GM12878 (cell line): ENCODE results near the gene RRN3. TPM values are rescaled to one million over a fixed set of nuclear protein-coding genes. Genes with fewer than 3 reads are reported as not detected.

Experiments used
- ATAC-seq: fragments of 200-7000 bp; cut with Tn5 transposase; 3 replicates; pipeline ENCODE4 v1.9.1; 2020; ENCODE audit warnings: mild to moderate bottlenecking, moderate library complexity
- BruUV-seq: library from RNA; stranded (reverse); fragments of 400-500 nt; replicated peaks from 2 replicates; lab custom pipeline; 2021; lab: Mats Ljungman, UMichigan
- CTCF ChIA-PET: fragments of 300-600 bp; sonication (Branson Sonifier 250); formaldehyde crosslinking; extraction: SDS; loops from one replicate; lab custom pipeline; 2021; ENCODE audit warnings: inconsistent platforms; lab: Yijun Ruan, JAX
- POLR2A ChIA-PET: fragments of 350-600 bp; formaldehyde crosslinking; extraction: SDS; loops from one replicate; lab custom pipeline; 2021; ENCODE audit warnings: inconsistent platforms; lab: Charles Lee
- RAD21 ChIA-PET: fragments of 300-600 bp; sonication (Branson Sonifier 250); formaldehyde crosslinking; loops from one replicate; lab custom pipeline; 2023; ENCODE audit warnings: antibody characterized with exemption; ENCODE audit not compliant: unreplicated experiment; lab: Charles Lee
- SMC1A ChIA-PET: fragments of 300-600 bp; sonication (Branson Sonifier 250); formaldehyde crosslinking; loops from one replicate; lab custom pipeline; 2023; ENCODE audit not compliant: unreplicated experiment, uncharacterized antibody; lab: Charles Lee
- DNase-seq: peaks from one replicate; pipeline ENCODE4 v3.0.0-alpha.2; 2011; ENCODE audit warnings: low read depth, low spot score
- FAIRE-seq: peaks from 3 replicates; lab custom pipeline; 2011; peaks lifted over from hg19 to GRCh38; lab: Jason Lieb, UNC
- H2AFZ ChIP-seq: 2 replicates; pipeline ENCODE4 v1.6.0; 2011; ENCODE audit warnings: low read depth, low read length, control low read depth; ENCODE audit not compliant: control insufficient read depth
- H3K27ac ChIP-seq: 2 replicates; pipeline ENCODE4 v1.5.1; 2011; ENCODE audit warnings: control low read depth; ENCODE audit not compliant: control insufficient read depth, insufficient read depth
- H3K27me3 ChIP-seq, 2 experiments: replicated peaks in 1 of 2; 2 replicates each; pipeline versions ENCODE4 v1.6.0 to v1.6.1; 2011; ENCODE audit warnings: low read length in 1 of 2; ENCODE audit not compliant: control insufficient read depth in 2 of 2, insufficient read depth in 2 of 2
- H3K36me3 ChIP-seq, 2 experiments: 2 replicates each; pipeline ENCODE4 v1.5.1; 2011; ENCODE audit warnings: low read length in 1 of 2; ENCODE audit not compliant: control insufficient read depth in 2 of 2, insufficient read depth in 2 of 2
- H3K4me1 ChIP-seq: 2 replicates; pipeline ENCODE4 v1.6.1; 2011; ENCODE audit warnings: mild to moderate bottlenecking, low read length, moderate library complexity, mixed read lengths; ENCODE audit not compliant: control insufficient read depth, insufficient read depth
- H3K4me2 ChIP-seq: 2 replicates; pipeline ENCODE4 v1.6.0; 2011; ENCODE audit warnings: control low read depth; ENCODE audit not compliant: control insufficient read depth, insufficient read depth
- H3K4me3 ChIP-seq: fragments of 200-600 bp; sonication (generic); 2 replicates; pipeline ENCODE4 v1.5.1; 2016
- H3K79me2 ChIP-seq: 2 replicates; pipeline ENCODE4 v1.6.0; 2011; ENCODE audit warnings: low read length; ENCODE audit not compliant: control insufficient read depth, insufficient read depth
- H3K9ac ChIP-seq: 2 replicates; pipeline ENCODE4 v1.8.0; 2011; ENCODE audit warnings: low read length, control low read depth, mixed read lengths; ENCODE audit not compliant: control insufficient read depth, insufficient read depth
- H3K9me3 ChIP-seq: replicated peaks from 3 replicates; pipeline ENCODE4 v1.5.1; 2011; ENCODE audit warnings: mild to moderate bottlenecking, low read length; ENCODE audit not compliant: control insufficient read depth, insufficient read depth
- H4K20me1 ChIP-seq: 2 replicates; pipeline ENCODE4 v1.6.0; 2011; ENCODE audit not compliant: control insufficient read depth, insufficient read depth
- CBX3 ChIP-seq: fragments of 200-600 bp; sonication (generic); IDR thresholded peaks from 2 replicates; pipeline ENCODE4 v1.6.1; 2016; ENCODE audit warnings: low read depth, borderline replicate concordance
- EP300 ChIP-seq, 2 experiments: fragments of 150-350 bp in 1 of 2; IDR thresholded peaks; 2 replicates each; pipeline ENCODE4 v1.6.1; 2011 to 2012; ENCODE audit warnings: low read depth in 2 of 2, low read length in 2 of 2, borderline replicate concordance in 1 of 2, improper control_type of control experiment in 1 of 2, inconsistent platforms in 1 of 2; ENCODE audit not compliant: control insufficient read depth in 1 of 2
- FOXK2 ChIP-seq: fragments of 450-650 bp; IDR thresholded peaks from 2 replicates; pipeline ENCODE4 v1.6.1; 2017; ENCODE audit warnings: mild to moderate bottlenecking, moderate library complexity
- JUND ChIP-seq: IDR thresholded peaks from 2 replicates; pipeline ENCODE4 v1.6.1; 2012; ENCODE audit warnings: low read depth, mild to moderate bottlenecking, low read length, improper control_type of control experiment, moderate library complexity
- KAT2A ChIP-seq: conservative IDR thresholded peaks from 2 replicates; pipeline ENCODE4 v1.6.1; 2011; ENCODE audit warnings: low read depth, low read length; ENCODE audit not compliant: control insufficient read depth
- MTA3 ChIP-seq: IDR thresholded peaks from 2 replicates; pipeline ENCODE4 v1.6.1; 2012; ENCODE audit warnings: low read length, inconsistent platforms, borderline replicate concordance
- RB1 ChIP-seq: fragments of 450-650 bp; formaldehyde crosslinking; IDR thresholded peaks from 2 replicates; pipeline ENCODE4 v1.6.1; 2017; ENCODE audit warnings: mild to moderate bottlenecking, borderline replicate concordance
- SMAD1 ChIP-seq: fragments of 450-650 bp; IDR thresholded peaks from 2 replicates; pipeline ENCODE4 v1.6.1; 2018; ENCODE audit warnings: mild to moderate bottlenecking, low read depth; ENCODE audit not compliant: partially characterized antibody
- ZNF24 ChIP-seq: fragments of 450-650 bp; IDR thresholded peaks from 2 replicates; pipeline ENCODE4 v1.6.1; 2017; ENCODE audit warnings: antibody characterized with exemption, mild to moderate bottlenecking
- WGBS: methylation state at CpG from one replicate; pipeline ENCODE4 v1.1.6; 2016; ENCODE audit warnings: low lambda C conversion rate; ENCODE audit not compliant: insufficient replicate concordance, insufficient coverage; ENCODE audit errors: missing lambda C conversion rate; 5-methylcytosine and 5-hydroxymethylcytosine counted together
- in situ Hi-C: fragments of 300-500 bp; cut with MboI; formaldehyde crosslinking; loops from 9 replicates; pipeline ENCODE4 v1.14.3; 2018; ENCODE audit warnings: mixed read lengths
- intact Hi-C: fragments of 100-400 bp; cut with micrococcal nuclease; formaldehyde crosslinking; loops from one replicate; pipeline ENCODE4 v1.14.2; 2022; ENCODE audit not compliant: unreplicated experiment
- polyA plus RNA-seq, 11 experiments: library from polyadenylated mRNA; depleted of rRNA in 4 of 11; unstranded in 6 of 11; stranded (reverse) in 5 of 11; fragments of >200 nt; fragmentation: Nextera tagmentation in 4 of 11; fragmentation: Illumina TruSeq in 1 of 11; extraction: Ambion mirVana in 4 of 11; extraction: Trizol in 1 of 11; gene quantifications; 1 replicate in 1 of 11; 2 replicates in 10 of 11; pipeline versions ENCODE4 v1.2.1 to v1.2.3, GENCODE V29; 2011 to 2016; ENCODE audit warnings: inconsistent platforms in 2 of 11, missing spikeins in 2 of 11, low read depth in 1 of 11
- total RNA-seq, 4 experiments: library from RNA; depleted of rRNA in 3 of 4; stranded (reverse); fragments of >200 nt in 3 of 4; fragmentation: Illumina TruSeq in 1 of 4; extraction: Trizol in 1 of 4; gene quantifications; 2 replicates each; pipeline versions ENCODE4 v1.2.1 to v1.2.3, GENCODE V29; 2013 to 2021
- TF ChIP-seq, protein P1 (sequence below): IDR thresholded peaks from 2 replicates; pipeline ENCODE4 v1.6.1; 2012; ENCODE audit warnings: low read length, inconsistent platforms
- TF ChIP-seq, protein P2 (sequence below): IDR thresholded peaks from 2 replicates; pipeline ENCODE4 v1.6.1; 2011; ENCODE audit warnings: borderline replicate concordance, low read depth, mild to moderate bottlenecking, moderate library complexity, mixed read lengths, low read length; ENCODE audit not compliant: insufficient read depth; ENCODE audit errors: extremely low read length

The RRN3 gene
- total and polyA plus RNA-seq, 10 of the 15 experiments (the other 5 are each of a cell fraction or from before 2014, with no cell fraction given) = 21.9 to 55.5 (median 33.2) TPM

DNA sequence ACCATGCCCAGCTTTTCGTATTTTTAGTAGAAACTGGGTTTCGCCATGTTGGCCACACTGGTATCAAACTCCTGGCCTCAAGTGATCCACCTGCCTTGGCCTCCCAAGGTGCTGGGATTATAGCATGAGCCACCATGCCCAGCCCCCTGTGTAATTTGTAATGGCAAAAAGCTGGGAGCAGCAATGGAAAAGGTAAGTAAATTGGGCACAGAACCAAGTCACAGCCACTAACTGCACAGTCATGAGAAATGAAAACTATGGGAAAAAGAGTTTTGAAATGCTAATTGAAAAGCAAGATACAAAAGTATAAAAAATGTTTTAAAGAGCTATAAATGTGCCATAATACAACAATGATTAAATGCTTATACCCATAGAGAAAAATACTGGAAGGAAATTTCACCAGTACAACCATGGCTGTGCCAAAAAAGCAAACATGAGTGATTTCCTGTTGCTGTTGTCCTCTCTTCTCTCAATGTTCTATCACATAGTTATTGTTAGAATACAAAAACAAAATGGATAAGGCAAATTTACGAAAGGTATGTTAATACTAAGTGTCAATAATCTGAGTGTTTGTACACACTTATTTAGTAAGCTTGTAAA is 44.4 kb downstream of the RRN3 start:
- 99% methylated on average over 3 of the region's 3 CpGs for WGBS
- Histone ChIP-seq H3K4me3 (no peak overlapping the region), H3K27ac (no peak overlapping the region), H3K27me3 (no peaks in the 10 kb centered on the region), H4K20me1 (no peaks in the 10 kb centered on the region; the same call in 1 of the 2 replicates), H3K9ac (no peak overlapping the region), H2AFZ (no peak overlapping the region), H3K4me2 (no peak overlapping the region), H3K4me1 (no peaks in the 10 kb centered on the region), H3K9me3 (no peaks in the 10 kb centered on the region), H3K36me3 (peaks cover 3 to 15% of the 10 kb centered on the region in 2 experiments), H3K79me2 (peaks cover 5% of the 10 kb centered on the region)
- RAD21 ChIA-PET = no interaction called here
- POLR2A ChIA-PET = interaction anchor here (0.6 kb wide), 1 partner anchor 18 kb away, joined by 3 read pairs; no protein-coding TSS in a partner anchor
- intact Hi-C loops = no loop called here
- DNase-seq = no peak
- in situ Hi-C loops = no loop called here
- SMC1A ChIA-PET = no interaction called here
- TF ChIP-seq, protein P1, sequence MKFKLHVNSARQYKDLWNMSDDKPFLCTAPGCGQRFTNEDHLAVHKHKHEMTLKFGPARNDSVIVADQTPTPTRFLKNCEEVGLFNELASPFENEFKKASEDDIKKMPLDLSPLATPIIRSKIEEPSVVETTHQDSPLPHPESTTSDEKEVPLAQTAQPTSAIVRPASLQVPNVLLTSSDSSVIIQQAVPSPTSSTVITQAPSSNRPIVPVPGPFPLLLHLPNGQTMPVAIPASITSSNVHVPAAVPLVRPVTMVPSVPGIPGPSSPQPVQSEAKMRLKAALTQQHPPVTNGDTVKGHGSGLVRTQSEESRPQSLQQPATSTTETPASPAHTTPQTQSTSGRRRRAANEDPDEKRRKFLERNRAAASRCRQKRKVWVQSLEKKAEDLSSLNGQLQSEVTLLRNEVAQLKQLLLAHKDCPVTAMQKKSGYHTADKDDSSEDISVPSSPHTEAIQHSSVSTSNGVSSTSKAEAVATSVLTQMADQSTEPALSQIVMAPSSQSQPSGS = no peak
- TF ChIP-seq CBX3 (no peak), SMAD1 (no peak), EP300 (IDR thresholded peaks at IDR 0.05; ENCODE audit: borderline replicate concordance in 1 of 2, control insufficient read depth in 1 of 2, low read depth in 2 of 2, low read length in 2 of 2) (no peak), RB1 (no peak), KAT2A (no peak), JUND (no peak), MTA3 (no peak), ZNF24 (no peak), FOXK2 (no peak)
- TF ChIP-seq, protein P2, sequence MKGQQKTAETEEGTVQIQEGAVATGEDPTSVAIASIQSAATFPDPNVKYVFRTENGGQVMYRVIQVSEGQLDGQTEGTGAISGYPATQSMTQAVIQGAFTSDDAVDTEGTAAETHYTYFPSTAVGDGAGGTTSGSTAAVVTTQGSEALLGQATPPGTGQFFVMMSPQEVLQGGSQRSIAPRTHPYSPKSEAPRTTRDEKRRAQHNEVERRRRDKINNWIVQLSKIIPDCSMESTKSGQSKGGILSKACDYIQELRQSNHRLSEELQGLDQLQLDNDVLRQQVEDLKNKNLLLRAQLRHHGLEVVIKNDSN = no peak
- no peak for FAIRE-seq
- no peak for ATAC-seq
- CTCF ChIA-PET = interaction anchor here (1.8 to 2.6 kb wide), 2 partner anchors 19 to 23 kb away, joined by 4 to 7 read pairs; no protein-coding TSS in a partner anchor
- no TSS peak for BruUV-seq
